GM23338 (cell line): ENCODE measurements around the gene MYOF. TPM values are rescaled to one million over a fixed set of nuclear protein-coding genes. Genes with fewer than 3 reads are reported as not detected.

Experiments used
- ATAC-seq: fragments of 200-7000 bp; cut with Tn5 transposase; 3 replicates; pipeline ENCODE4 v1.9.1; 2020
- DNase-seq: peaks from one replicate; pipeline ENCODE4 v3.0.0-alpha.2; 2015; ENCODE audit warnings: low spot score
- H2AFZ ChIP-seq: fragments of 200-600 bp; sonication (generic); 2 replicates; pipeline ENCODE4 v1.8.0; 2016; ENCODE audit warnings: antibody characterized with exemption, mild to moderate bottlenecking, moderate library complexity
- H3F3A ChIP-seq: fragments of 200-600 bp; sonication (generic); replicated peaks from 2 replicates; pipeline ENCODE4 v1.8.0; 2017; ENCODE audit warnings: antibody characterized with exemption, mixed run types, low read depth
- H3K27ac ChIP-seq: fragments of 200-600 bp; sonication (generic); 2 replicates; pipeline ENCODE4 v1.6.1; 2016; ENCODE audit warnings: low read depth
- H3K27me3 ChIP-seq: fragments of 200-600 bp; sonication (generic); 2 replicates; pipeline ENCODE4 v1.8.0; 2016; ENCODE audit warnings: mild to moderate bottlenecking, mixed run types, moderate library complexity; ENCODE audit not compliant: insufficient read depth
- H3K36me3 ChIP-seq: fragments of 200-600 bp; sonication (generic); 2 replicates; pipeline ENCODE4 v1.8.0; 2016; ENCODE audit warnings: mild to moderate bottlenecking; ENCODE audit not compliant: insufficient read depth
- H3K4me1 ChIP-seq: fragments of 200-600 bp; sonication (generic); 2 replicates; pipeline ENCODE4 v1.8.0; 2016; ENCODE audit warnings: mild to moderate bottlenecking, moderate library complexity; ENCODE audit not compliant: insufficient read depth
- H3K4me2 ChIP-seq: fragments of 200-600 bp; sonication (generic); 2 replicates; pipeline ENCODE4 v1.7.1; 2017; ENCODE audit warnings: mixed run types
- H3K4me3 ChIP-seq: fragments of 200-600 bp; sonication (generic); 2 replicates; pipeline ENCODE4 v1.6.1; 2016; ENCODE audit warnings: mixed run types
- H3K79me2 ChIP-seq: fragments of 200-600 bp; sonication (generic); replicated peaks from 2 replicates; pipeline ENCODE4 v1.8.0; 2017; ENCODE audit warnings: mild to moderate bottlenecking; ENCODE audit not compliant: insufficient read depth
- H3K9me2 ChIP-seq: fragments of 200-600 bp; sonication (generic); 2 replicates; pipeline ENCODE4 v1.8.0; 2017; ENCODE audit not compliant: insufficient read depth
- H4K20me1 ChIP-seq: fragments of 200-600 bp; sonication (generic); replicated peaks from 2 replicates; pipeline ENCODE4 v1.8.0; 2017; ENCODE audit warnings: mild to moderate bottlenecking; ENCODE audit not compliant: insufficient read depth
- H3K27ac Mint-ChIP-seq: 2 replicates; pipeline ENCODE4 v1.8.0; 2020; ENCODE audit warnings: inconsistent platforms, mild to moderate bottlenecking, moderate library complexity, mixed read lengths
- H3K27me3 Mint-ChIP-seq: 3 replicates; pipeline ENCODE4 v1.8.0; 2022; ENCODE audit warnings: low read depth, mild to moderate bottlenecking, moderate library complexity, mixed read lengths, inconsistent platforms; ENCODE audit not compliant: insufficient read depth, poor library complexity
- H3K36me3 Mint-ChIP-seq: 3 replicates; pipeline ENCODE4 v1.8.0; 2021; ENCODE audit warnings: low read depth, mild to moderate bottlenecking, inconsistent platforms, moderate library complexity, mixed read lengths
- H3K4me1 Mint-ChIP-seq: 3 replicates; pipeline ENCODE4 v1.8.0; 2020; ENCODE audit warnings: mild to moderate bottlenecking, inconsistent platforms, mixed read lengths
- H3K4me3 Mint-ChIP-seq: 3 replicates; pipeline ENCODE4 v1.8.0; 2021; ENCODE audit warnings: moderate library complexity, mild to moderate bottlenecking, inconsistent platforms, mixed read lengths
- H3K9me3 Mint-ChIP-seq: 3 replicates; pipeline ENCODE4 v1.8.0; 2020; ENCODE audit warnings: moderate library complexity, mild to moderate bottlenecking, inconsistent platforms, mixed read lengths
- CREB1 ChIP-seq: fragments of 250-450 bp; sonication (Bioruptor Pico); IDR thresholded peaks from 2 replicates; pipeline ENCODE4 v1.5.0; 2020; ENCODE audit warnings: low read depth, mild to moderate bottlenecking, moderate library complexity
- CTCF ChIP-seq, 2 experiments: fragments of 200-600 bp in 1 of 2; sonication (generic) in 1 of 2; conservative IDR thresholded peaks; 2 replicates each; pipeline versions ENCODE4 v1.5.1 to v1.6.1; 2016 to 2017; ENCODE audit warnings: antibody characterized with exemption in 2 of 2, low read depth in 2 of 2, mild to moderate bottlenecking in 2 of 2, moderate library complexity in 1 of 2
- EZH2 ChIP-seq: fragments of 200-600 bp; sonication (generic); IDR thresholded peaks from one replicate; pipeline ENCODE4 v1.8.0; 2017; ENCODE audit warnings: antibody characterized with exemption, mild to moderate bottlenecking, low read depth; ENCODE audit not compliant: unreplicated experiment
- EZH2phosphoT487 ChIP-seq: fragments of 200-600 bp; sonication (generic); IDR thresholded peaks from one replicate; pipeline ENCODE4 v1.8.1; 2018; ENCODE audit warnings: antibody characterized with exemption; ENCODE audit not compliant: unreplicated experiment
- JUNB ChIP-seq: IDR thresholded peaks from one replicate; pipeline ENCODE4 v1.6.1; 2016; ENCODE audit warnings: antibody characterized with exemption; ENCODE audit not compliant: unreplicated experiment
- NANOG ChIP-seq: IDR thresholded peaks from 2 replicates; pipeline ENCODE4 v1.6.1; 2016; ENCODE audit warnings: antibody characterized with exemption, borderline replicate concordance
- POLR2AphosphoS5 ChIP-seq: IDR thresholded peaks from 2 replicates; pipeline ENCODE4 v1.6.1; 2016; ENCODE audit warnings: antibody characterized with exemption, low read depth
- REST ChIP-seq: IDR thresholded peaks from one replicate; pipeline ENCODE4 v1.6.1; 2018; ENCODE audit warnings: antibody characterized with exemption; ENCODE audit not compliant: unreplicated experiment
- STAT1 ChIP-seq: IDR thresholded peaks from one replicate; pipeline ENCODE4 v1.6.1; 2016; ENCODE audit warnings: antibody characterized with exemption; ENCODE audit not compliant: unreplicated experiment
- ZNF114 ChIP-seq: fragments of 250-450 bp; sonication (Bioruptor Pico); IDR thresholded peaks from 2 replicates; pipeline ENCODE4 v1.5.0; 2020; ENCODE audit warnings: mild to moderate bottlenecking, moderate library complexity
- ZNF331 ChIP-seq: fragments of 250-450 bp; sonication (Bioruptor Pico); IDR thresholded peaks from 2 replicates; pipeline ENCODE4 v1.5.0; 2020; ENCODE audit warnings: low read depth, mild to moderate bottlenecking, moderate library complexity
- polyA plus RNA-seq: library from polyadenylated mRNA; unstranded; fragments of >200 nt; fragmentation: Nextera tagmentation; extraction: Ambion mirVana; gene quantifications from 2 replicates; pipeline ENCODE4 v1.2.1, GENCODE V29; 2016
- total RNA-seq: library from RNA; depleted of rRNA; stranded (reverse); fragments of >200 nt; shearing (Covaris generic); gene quantifications from 2 replicates; pipeline ENCODE4 v1.2.3, GENCODE V29; 2014

MYOF gene
- total and polyA plus RNA-seq, 2 experiments from 2014 or later: 0.82 to 1.4 TPM

- ATAC-seq (no peak), DNase-seq (no peak)
- Mint-ChIP-seq H3K27me3 (peaks cover 2% of the 10 kb centered on the region), H3K27ac (no peak overlapping the region), H3K36me3 (no peaks in the 10 kb centered on the region), H3K4me1 (no peaks in the 10 kb centered on the region), H3K9me3 (no peaks in the 10 kb centered on the region; the same call in 2 of the 3 replicates), H3K4me3 (no peak overlapping the region)
- Histone ChIP-seq H3K9me2 (peaks cover 11% of the 10 kb centered on the region; the same call in 1 of the 2 replicates), H3K4me1 (no peaks in the 10 kb centered on the region), H3K4me3 (no peak overlapping the region), H3K27me3 (no peaks in the 10 kb centered on the region), H2AFZ (no peak overlapping the region), H3K4me2 (no peak overlapping the region), H3K79me2 (no peaks in the 10 kb centered on the region), H3F3A (no peaks in the 10 kb centered on the region), H4K20me1 (no peaks in the 10 kb centered on the region), H3K36me3 (0 out of 2 replicates have a peak, but pooled peaks cover 4% of the 10 kb centered on the region), H3K27ac (no peak overlapping the region)
- TF ChIP-seq EZH2 (no peak), CREB1 (no peak), REST (no peak), POLR2AphosphoS5 (no peak), EZH2phosphoT487 (no peak), ZNF114 (CRISPR knock-in tag) (no peak), CTCF (conservative IDR thresholded peaks at IDR 0.05; ENCODE audit: low read depth in 2 of 2) (no peak)
Measured at GRCh38 chr10:93309062-93309461, 173.1 kb downstream of the MYOF start.

- Histone ChIP-seq H3K4me2 (no peak overlapping the region), H3K27me3 (no peaks in the 10 kb centered on the region), H3K27ac (no peak overlapping the region), H3K36me3 (no peaks in the 10 kb centered on the region), H2AFZ (no peak overlapping the region), H4K20me1 (no peaks in the 10 kb centered on the region), H3K4me3 (no peak overlapping the region), H3K9me2 (no peaks in the 10 kb centered on the region), H3K79me2 (no peaks in the 10 kb centered on the region; the same call in 1 of the 2 replicates), H3K4me1 (peaks cover 4% of the 10 kb centered on the region; the same call in 1 of the 2 replicates), H3F3A (no peaks in the 10 kb centered on the region)
- no peak for ATAC-seq
- Mint-ChIP-seq H3K36me3 (no peaks in the 10 kb centered on the region), H3K4me1 (peaks cover 3% of the 10 kb centered on the region; the same call in 2 of the 3 replicates), H3K4me3 (no peak overlapping the region), H3K9me3 (no peaks in the 10 kb centered on the region; the same call in 2 of the 3 replicates), H3K27me3 (peaks cover 2% of the 10 kb centered on the region), H3K27ac (no peak overlapping the region)
- DNase-seq: no peak
- no peak for TF ChIP-seq ZNF331 (CRISPR knock-in tag)
- TF ChIP-seq CREB1: no peak
- TF ChIP-seq CTCF (conservative IDR thresholded peaks at IDR 0.05; ENCODE audit: low read depth in 2 of 2): no peak
- TF ChIP-seq POLR2AphosphoS5: no peak
- TF ChIP-seq JUNB: no peak
- TF ChIP-seq NANOG: no peak
- TF ChIP-seq STAT1: no peak
- TF ChIP-seq ZNF114 (CRISPR knock-in tag): no peak
Measured at GRCh38 chr10:93305122-93305521, 177.0 kb downstream of the MYOF start.
